ENCODE measurements around the gene ABCG8. TPM values are rescaled to one million over a fixed set of nuclear protein-coding genes. Genes with fewer than 3 reads are reported as not detected.

ABCG8 gene
- total and polyA plus RNA-seq, 2 donors (not counting 3 experiments of a cell fraction or from before 2014, with no cell fraction given): not detected

DNA sequence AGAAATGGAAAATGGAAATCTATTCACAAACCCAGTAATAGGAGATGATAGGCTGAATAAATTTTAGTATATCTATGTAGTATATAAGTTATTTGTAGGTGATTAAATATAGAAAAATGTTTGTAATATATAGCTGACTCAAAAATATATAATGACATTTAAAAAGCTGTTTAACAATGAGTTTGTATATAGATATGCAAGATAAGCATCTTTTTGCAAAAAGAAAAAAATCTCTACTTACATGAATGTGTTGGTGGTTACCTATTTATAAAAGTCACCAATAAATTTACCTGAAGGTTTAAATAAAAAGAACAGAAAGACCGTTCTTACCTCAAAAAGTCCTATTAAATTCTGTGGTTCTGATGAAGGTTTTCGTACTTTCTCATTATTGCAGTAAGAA lies 85.7 kb downstream of the ABCG8 start:
- intact Hi-C loops (cut with micrococcal nuclease) (no loop called here), dilution Hi-C loops (cut with MboI; ENCODE audit: extremely low pct_ligation_motif_present, low sequenced_read_pairs) (no loop called here)
- no peak overlapping the region for H2AFZ ChIP-seq (ENCODE audit: low read depth, low read length)
- no peak overlapping the region for H3K27ac ChIP-seq (ENCODE audit: insufficient read depth, low read depth, low read length)
- no peaks in the 10 kb centered on the region for H3K9me3 ChIP-seq (replicated peaks; ENCODE audit: control insufficient read depth, insufficient read depth, low read length)
- no peak overlapping the region for H3K9ac ChIP-seq (replicated peaks; ENCODE audit: extremely low read depth, insufficient read depth, low read length)
- no peak for TF ChIP-seq JUN (IDR thresholded peaks at IDR 0.05; ENCODE audit: borderline replicate concordance, insufficient read depth, insufficient read length, low read depth)
- no peak for TF ChIP-seq GATA2 (IDR thresholded peaks at IDR 0.05; ENCODE audit: insufficient read depth, insufficient read length, low read depth, low read length)
- TF ChIP-seq EZH2 (IDR thresholded peaks at IDR 0.05; ENCODE audit: borderline replicate concordance, low read depth, low read length, severe bottlenecking): no peak
- TF ChIP-seq POLR2AphosphoS5 (IDR thresholded peaks at IDR 0.05; ENCODE audit: insufficient read depth, low read depth, low read length): no peak
- TF ChIP-seq, protein P1, sequence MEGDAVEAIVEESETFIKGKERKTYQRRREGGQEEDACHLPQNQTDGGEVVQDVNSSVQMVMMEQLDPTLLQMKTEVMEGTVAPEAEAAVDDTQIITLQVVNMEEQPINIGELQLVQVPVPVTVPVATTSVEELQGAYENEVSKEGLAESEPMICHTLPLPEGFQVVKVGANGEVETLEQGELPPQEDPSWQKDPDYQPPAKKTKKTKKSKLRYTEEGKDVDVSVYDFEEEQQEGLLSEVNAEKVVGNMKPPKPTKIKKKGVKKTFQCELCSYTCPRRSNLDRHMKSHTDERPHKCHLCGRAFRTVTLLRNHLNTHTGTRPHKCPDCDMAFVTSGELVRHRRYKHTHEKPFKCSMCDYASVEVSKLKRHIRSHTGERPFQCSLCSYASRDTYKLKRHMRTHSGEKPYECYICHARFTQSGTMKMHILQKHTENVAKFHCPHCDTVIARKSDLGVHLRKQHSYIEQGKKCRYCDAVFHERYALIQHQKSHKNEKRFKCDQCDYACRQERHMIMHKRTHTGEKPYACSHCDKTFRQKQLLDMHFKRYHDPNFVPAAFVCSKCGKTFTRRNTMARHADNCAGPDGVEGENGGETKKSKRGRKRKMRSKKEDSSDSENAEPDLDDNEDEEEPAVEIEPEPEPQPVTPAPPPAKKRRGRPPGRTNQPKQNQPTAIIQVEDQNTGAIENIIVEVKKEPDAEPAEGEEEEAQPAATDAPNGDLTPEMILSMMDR (IDR thresholded peaks at IDR 0.05; ENCODE audit: extremely low read depth in 1 of 2, insufficient read depth in 1 of 2, low read depth in 1 of 2, low read length in 2 of 2): no peak
- no TSS peak for BruUV-seq (replicated peaks)
- no peak for FAIRE-seq
- DNase-seq (ENCODE audit: low read depth, low spot score): no peak
- H3K4me2 ChIP-seq (ENCODE audit: insufficient read depth, low read length): no peak overlapping the region
- H3K9me1 ChIP-seq (replicated peaks; ENCODE audit: control insufficient read depth, extremely low read depth, insufficient read depth, low read length): no peaks in the 10 kb centered on the region
- H3K4me1 ChIP-seq (ENCODE audit: control insufficient read depth, extremely low read depth, insufficient read depth, low read length): no peaks in the 10 kb centered on the region
- H4K20me1 ChIP-seq (replicated peaks; ENCODE audit: control insufficient read depth, extremely low read depth, insufficient read depth, low read length): no peaks in the 10 kb centered on the region
- H3K4me3 ChIP-seq (replicated peaks in 1 of 3; ENCODE audit: insufficient read depth in 1 of 3, low read depth in 1 of 3, low read length in 3 of 3): no peak overlapping the region
- peaks cover 6 to 9% of the 10 kb centered on the region in 2 experiments for H3K36me3 ChIP-seq (ENCODE audit: control insufficient read depth in 2 of 2, extremely low read depth in 1 of 2, insufficient read depth in 2 of 2, low read length in 2 of 2)
- H3K27me3 ChIP-seq (ENCODE audit: control insufficient read depth in 2 of 2, insufficient read depth in 2 of 2, low read length in 2 of 2): no peaks in the 10 kb centered on the region
- ChIA-PET POLR2A (no interaction called here), CTCF (interaction anchor here (1.0 to 1.5 kb wide), 2 partner anchors 18 to 33 kb away, joined by 3 read pairs; no protein-coding TSS in a partner anchor)
- no peaks in the 10 kb centered on the region for H3K79me2 ChIP-seq (ENCODE audit: control insufficient read depth, insufficient read depth, low read length)

DNA sequence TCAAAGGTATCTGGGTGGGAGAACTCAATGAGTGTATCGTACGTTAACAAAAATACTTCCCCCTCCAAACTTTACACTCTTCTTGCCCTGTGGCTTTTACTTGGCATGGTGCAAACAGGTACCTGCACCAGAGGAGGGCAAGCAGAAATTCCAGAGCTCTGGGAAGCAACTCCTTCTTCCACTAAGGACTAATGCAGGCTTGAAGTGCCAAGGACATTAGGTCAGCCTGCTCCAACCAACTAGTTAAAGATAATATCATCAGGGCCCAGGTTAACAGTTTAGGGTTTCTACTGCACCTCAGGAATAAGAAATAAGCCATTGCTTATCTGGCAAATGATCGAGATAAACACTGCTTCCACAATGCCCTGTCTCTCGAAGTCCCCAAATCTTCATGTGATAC lies 86.7 kb downstream of the ABCG8 start:
- POLR2A ChIA-PET: no interaction called here
- CTCF ChIA-PET: interaction anchor here (1.0 to 1.5 kb wide), 2 partner anchors 19 to 34 kb away, joined by 3 read pairs; no protein-coding TSS in a partner anchor

More for the DNA sequence above, 86.7 kb downstream of the ABCG8 start:
- H3K79me2 ChIP-seq (ENCODE audit: control insufficient read depth, insufficient read depth, low read length): no peaks in the 10 kb centered on the region
- H3K9me3 ChIP-seq (replicated peaks; ENCODE audit: control insufficient read depth, insufficient read depth, low read length): no peaks in the 10 kb centered on the region
- TF ChIP-seq MYC (IDR thresholded peaks at IDR 0.05; ENCODE audit: low read depth, low read length) (no peak), GATA2 (IDR thresholded peaks at IDR 0.05; ENCODE audit: insufficient read depth, insufficient read length, low read depth, low read length) (no peak), POLR2AphosphoS5 (IDR thresholded peaks at IDR 0.05; ENCODE audit: insufficient read depth, low read depth, low read length) (no peak), JUN (IDR thresholded peaks at IDR 0.05; ENCODE audit: borderline replicate concordance, insufficient read depth, insufficient read length, low read depth) (no peak), EZH2 (IDR thresholded peaks at IDR 0.05; ENCODE audit: borderline replicate concordance, low read depth, low read length, severe bottlenecking) (no peak), FOS (IDR thresholded peaks at IDR 0.05; ENCODE audit: borderline replicate concordance, insufficient read depth, low read length) (no peak), POLR2A (IDR thresholded peaks at IDR 0.05; ENCODE audit: low read depth, low read length) (no peak)
- TF ChIP-seq, protein P1 (IDR thresholded peaks at IDR 0.05; ENCODE audit: extremely low read depth in 1 of 2, insufficient read depth in 1 of 2, low read depth in 1 of 2, low read length in 2 of 2): no peak
- TF ChIP-seq, protein P2, sequence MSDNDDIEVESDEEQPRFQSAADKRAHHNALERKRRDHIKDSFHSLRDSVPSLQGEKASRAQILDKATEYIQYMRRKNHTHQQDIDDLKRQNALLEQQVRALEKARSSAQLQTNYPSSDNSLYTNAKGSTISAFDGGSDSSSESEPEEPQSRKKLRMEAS (IDR thresholded peaks at IDR 0.05; ENCODE audit: insufficient read depth, insufficient read length): no peak
- DNase-seq (ENCODE audit: low read depth, low spot score) (no peak), FAIRE-seq (no peak)
- intact Hi-C loops (cut with micrococcal nuclease): no loop called here
- H3K4me2 ChIP-seq (ENCODE audit: insufficient read depth, low read length): no peak overlapping the region
- H3K4me1 ChIP-seq (ENCODE audit: control insufficient read depth, extremely low read depth, insufficient read depth, low read length): no peaks in the 10 kb centered on the region
- H3K4me3 ChIP-seq (replicated peaks in 1 of 3; ENCODE audit: insufficient read depth in 1 of 3, low read depth in 1 of 3, low read length in 3 of 3): no peak overlapping the region
- H3K9me1 ChIP-seq (replicated peaks; ENCODE audit: control insufficient read depth, extremely low read depth, insufficient read depth, low read length): no peaks in the 10 kb centered on the region
- H3K9ac ChIP-seq (replicated peaks; ENCODE audit: extremely low read depth, insufficient read depth, low read length): no peak overlapping the region
- H3K27me3 ChIP-seq (ENCODE audit: control insufficient read depth in 2 of 2, insufficient read depth in 2 of 2, low read length in 2 of 2): no peaks in the 10 kb centered on the region
- no peak overlapping the region for H3K27ac ChIP-seq (ENCODE audit: insufficient read depth, low read depth, low read length)
- BruUV-seq (replicated peaks): no TSS peak
- no peaks in the 10 kb centered on the region for H4K20me1 ChIP-seq (replicated peaks; ENCODE audit: control insufficient read depth, extremely low read depth, insufficient read depth, low read length)
- H3K36me3 ChIP-seq (ENCODE audit: control insufficient read depth in 2 of 2, extremely low read depth in 1 of 2, insufficient read depth in 2 of 2, low read length in 2 of 2): peaks cover 6 to 11% of the 10 kb centered on the region in 2 experiments
- dilution Hi-C loops (cut with MboI; ENCODE audit: extremely low pct_ligation_motif_present, low sequenced_read_pairs): no loop called here
- H2AFZ ChIP-seq (ENCODE audit: low read depth, low read length): no peak overlapping the region
